Thymus (tissue), 11 donors: Measurements from ENCODE around the gene MEF2B. TPM values are rescaled to one million over a fixed set of nuclear protein-coding genes. Genes with fewer than 3 reads are reported as not detected.
"Not testable (repeated sequence)": the region's sequence is repeated elsewhere in the genome, so short reads cannot be mapped to it uniquely, and the experiment has no call there.

Source experiments
- DNase-seq, 9 donors: peaks; one replicate each; pipeline ENCODE4 v3.0.0-alpha.2; 2013; ENCODE audit warnings: low spot score in 9 of 9, low read depth in 6 of 9, missing footprints in 1 of 9
- H3K27ac ChIP-seq, 2 donors: one replicate each; pipeline ENCODE4 v1.5.1; 2013; ENCODE audit warnings: control low read depth in 1 of 2, low read depth in 1 of 2, low read length in 1 of 2, mild to moderate bottlenecking in 1 of 2, moderate library complexity in 1 of 2
- H3K27me3 ChIP-seq, 2 donors: one replicate each; pipeline ENCODE4 v1.5.1; 2013; ENCODE audit warnings: low read length in 1 of 2; ENCODE audit not compliant: control insufficient read depth in 2 of 2, insufficient read depth in 1 of 2
- H3K36me3 ChIP-seq, 2 donors: one replicate each; pipeline ENCODE4 v1.5.1; 2013; ENCODE audit warnings: low read length in 1 of 2, mild to moderate bottlenecking in 1 of 2, moderate library complexity in 1 of 2; ENCODE audit not compliant: control insufficient read depth in 2 of 2, insufficient read depth in 2 of 2
- H3K4me1 ChIP-seq, 2 donors: one replicate each; pipeline ENCODE4 v1.5.1; 2013; ENCODE audit warnings: low read length in 2 of 2; ENCODE audit not compliant: control insufficient read depth in 2 of 2, insufficient read depth in 2 of 2
- H3K4me3 ChIP-seq, 2 donors: one replicate each; pipeline ENCODE4 v1.5.1; 2013; ENCODE audit warnings: low read length in 2 of 2, control low read depth in 1 of 2, mild to moderate bottlenecking in 1 of 2
- H3K9me3 ChIP-seq, 2 donors: one replicate each; pipeline ENCODE4 v1.5.1; 2013; ENCODE audit warnings: low read length in 1 of 2, mild to moderate bottlenecking in 1 of 2; ENCODE audit not compliant: control insufficient read depth in 2 of 2, insufficient read depth in 1 of 2
- WGBS: extraction: QIAGEN DNeasy Blood & Tissue Kit; methylation state at CpG from one replicate; pipeline ENCODE4 v1.1.7; 2013; 5-methylcytosine and 5-hydroxymethylcytosine counted together
- polyA plus RNA-seq: library from polyadenylated mRNA; stranded (reverse); fragments of 200-250 nt; gene quantifications from one replicate; pipeline ENCODE4 v1.2.3, GENCODE V29; 2013
- total RNA-seq: library from RNA; stranded (reverse); fragments of 120-200 nt; gene quantifications from one replicate; pipeline ENCODE4 v1.2.4, GENCODE V29; 2013
- donor health status: healthy.

The MEF2B gene
- total and polyA plus RNA-seq, 2 donors, result 0.42 to 2.1 TPM

DNA sequence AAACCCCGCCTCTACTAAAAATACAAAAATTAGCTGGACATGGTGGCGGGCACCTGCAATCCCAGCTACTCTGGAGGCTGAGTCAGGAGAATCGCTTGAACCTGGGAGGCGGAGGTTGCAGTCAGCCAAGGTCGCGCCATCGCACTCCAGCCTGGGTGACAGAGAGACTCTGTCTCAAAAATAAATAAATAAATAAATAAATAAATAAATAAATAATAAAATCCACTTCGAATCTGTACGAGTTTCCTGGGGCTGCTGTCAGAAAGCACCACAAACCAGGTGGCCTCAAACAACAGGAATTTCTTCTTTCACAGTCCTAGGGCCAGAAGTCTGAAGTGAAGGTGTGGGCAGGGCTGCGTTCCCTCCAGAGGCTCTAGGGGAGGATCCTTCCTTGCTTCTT, 67.5 kb downstream of the MEF2B start:
- not testable (repeated sequence) for H3K27ac ChIP-seq, H3K27me3 ChIP-seq, H3K4me1 ChIP-seq, H3K4me3 ChIP-seq, H3K9me3 ChIP-seq, DNase-seq
- WGBS, result 98% methylated on average over 10 of the region's 10 CpGs
- H3K36me3 ChIP-seq, result peaks cover 7 to 34% of the 10 kb centered on the region in 2 donors

DNA sequence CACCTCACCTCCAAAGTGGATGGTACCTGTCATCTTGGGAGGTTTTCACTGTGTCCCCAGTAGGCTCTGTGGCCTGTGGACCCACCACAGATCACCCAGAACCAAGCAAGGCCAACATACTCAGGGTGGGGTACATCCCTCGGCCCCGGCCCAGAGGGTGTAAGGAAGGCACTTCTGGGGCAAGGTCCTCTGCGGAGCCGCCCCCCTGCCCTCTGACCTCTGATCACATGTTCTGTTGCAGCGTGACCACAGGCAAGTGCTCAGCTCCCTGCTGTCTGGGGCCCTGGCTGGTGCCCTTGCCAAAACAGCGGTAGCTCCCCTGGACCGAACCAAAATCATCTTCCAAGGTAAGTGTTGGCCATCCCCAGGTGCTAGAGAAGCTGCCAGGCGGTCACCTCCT, 68.5 kb downstream of the MEF2B start:
- peaks cover 13 to 41% of the 10 kb centered on the region in 2 donors for H3K36me3 ChIP-seq
- DNase-seq, result no peak
- 98% methylated on average over 8 of the region's 8 CpGs for WGBS

DNA sequence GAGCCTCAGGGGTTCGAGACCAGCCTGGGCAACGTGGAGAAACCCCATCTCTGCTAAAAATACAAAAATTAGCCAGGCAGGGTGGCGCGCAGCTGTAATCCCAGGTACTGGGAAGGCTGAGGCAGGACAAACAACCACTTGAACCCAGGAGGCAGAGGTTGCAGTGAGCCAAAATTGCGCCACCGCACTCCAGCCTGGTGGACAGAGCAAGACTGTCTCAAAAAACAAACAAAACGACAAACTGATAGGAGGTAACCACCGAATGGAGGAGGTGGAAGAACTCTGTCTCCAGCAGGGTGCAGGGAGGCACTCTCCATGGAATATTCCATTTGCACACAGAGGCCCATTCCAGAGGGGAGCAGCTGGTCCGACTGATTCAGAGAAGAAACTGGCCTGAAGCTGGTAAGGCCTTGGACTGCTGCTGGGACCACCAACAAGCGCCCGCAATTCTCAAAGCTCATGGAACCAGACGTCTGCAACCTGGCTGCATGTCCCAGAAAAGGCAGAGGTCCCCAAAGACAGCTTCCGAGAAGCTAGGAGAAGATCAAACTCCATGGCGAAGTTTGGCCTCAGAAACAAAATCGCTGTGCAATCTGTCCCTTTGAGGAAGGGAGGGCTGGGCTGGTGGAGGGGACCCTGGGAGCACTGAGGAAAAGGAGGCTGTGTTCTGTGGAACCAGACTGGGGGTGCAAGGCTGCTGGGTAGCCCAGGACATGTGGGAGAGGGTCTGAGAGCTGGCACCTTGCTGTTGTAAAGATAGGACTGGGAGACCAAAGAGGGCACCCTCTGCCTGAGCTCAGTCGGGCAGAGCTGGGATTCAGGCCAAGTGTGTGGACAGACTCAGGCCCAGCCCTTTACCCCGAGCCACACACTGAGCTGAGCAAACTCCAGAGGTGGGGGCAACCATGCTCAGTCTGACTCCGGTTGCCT, 71.1 kb downstream of the MEF2B start:
- Histone ChIP-seq H3K27me3 (no peaks in the 10 kb centered on the region), H3K9me3 (no peaks in the 10 kb centered on the region), H3K27ac (no peak overlapping the region), H3K36me3 (peaks cover 13 to 41% of the 10 kb centered on the region in 2 donors), H3K4me1 (no peaks in the 10 kb centered on the region), H3K4me3 (no peak overlapping the region)
- WGBS, result 97% methylated on average over 18 of the region's 18 CpGs
- no peak for DNase-seq

More for the DNA sequence above, 68.5 kb downstream of the MEF2B start:
- Histone ChIP-seq H3K4me3 (no peak overlapping the region), H3K27ac (no peak overlapping the region), H3K9me3 (no peaks in the 10 kb centered on the region), H3K4me1 (peaks cover 0 to 7% of the 10 kb centered on the region in 2 donors), H3K27me3 (no peaks in the 10 kb centered on the region)

DNA sequence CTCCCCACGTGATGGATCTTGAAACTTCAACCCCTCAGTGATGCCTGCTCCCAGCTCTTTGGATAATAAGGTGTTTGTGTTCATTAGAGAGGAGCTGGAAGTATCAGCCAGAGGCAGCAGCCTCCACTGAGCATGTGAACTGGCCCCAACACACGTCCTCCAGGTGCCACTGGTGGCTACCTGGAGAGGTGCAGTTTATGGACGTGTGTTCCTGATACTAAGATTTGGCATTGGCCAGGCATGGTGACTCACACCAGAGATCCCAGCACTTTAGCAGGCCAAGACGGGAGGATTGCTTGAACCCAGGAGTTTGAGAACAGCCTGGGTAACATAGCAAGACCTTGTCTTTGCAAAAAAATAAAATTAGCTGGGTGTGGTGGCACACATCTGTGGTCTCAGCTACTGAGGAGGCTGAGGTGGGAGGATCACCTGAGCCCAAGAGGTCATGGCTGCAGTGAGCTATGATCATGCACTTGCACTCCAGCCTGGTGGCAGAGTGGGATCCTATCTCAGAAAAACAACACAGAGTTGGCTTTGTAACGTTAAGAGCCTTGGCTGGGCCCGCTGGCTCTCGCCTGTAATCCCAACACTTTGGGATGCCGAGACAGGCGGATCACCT, 71.9 kb downstream of the MEF2B start:
- Histone ChIP-seq H3K4me1 (no peaks in the 10 kb centered on the region), H3K9me3 (no peaks in the 10 kb centered on the region), H3K36me3 (peaks cover 13 to 41% of the 10 kb centered on the region in 2 donors), H3K27ac (no peak overlapping the region), H3K4me3 (no peak overlapping the region), H3K27me3 (no peaks in the 10 kb centered on the region)
- WGBS, result 98% methylated on average over 9 of the region's 9 CpGs
- no peak for DNase-seq

DNA sequence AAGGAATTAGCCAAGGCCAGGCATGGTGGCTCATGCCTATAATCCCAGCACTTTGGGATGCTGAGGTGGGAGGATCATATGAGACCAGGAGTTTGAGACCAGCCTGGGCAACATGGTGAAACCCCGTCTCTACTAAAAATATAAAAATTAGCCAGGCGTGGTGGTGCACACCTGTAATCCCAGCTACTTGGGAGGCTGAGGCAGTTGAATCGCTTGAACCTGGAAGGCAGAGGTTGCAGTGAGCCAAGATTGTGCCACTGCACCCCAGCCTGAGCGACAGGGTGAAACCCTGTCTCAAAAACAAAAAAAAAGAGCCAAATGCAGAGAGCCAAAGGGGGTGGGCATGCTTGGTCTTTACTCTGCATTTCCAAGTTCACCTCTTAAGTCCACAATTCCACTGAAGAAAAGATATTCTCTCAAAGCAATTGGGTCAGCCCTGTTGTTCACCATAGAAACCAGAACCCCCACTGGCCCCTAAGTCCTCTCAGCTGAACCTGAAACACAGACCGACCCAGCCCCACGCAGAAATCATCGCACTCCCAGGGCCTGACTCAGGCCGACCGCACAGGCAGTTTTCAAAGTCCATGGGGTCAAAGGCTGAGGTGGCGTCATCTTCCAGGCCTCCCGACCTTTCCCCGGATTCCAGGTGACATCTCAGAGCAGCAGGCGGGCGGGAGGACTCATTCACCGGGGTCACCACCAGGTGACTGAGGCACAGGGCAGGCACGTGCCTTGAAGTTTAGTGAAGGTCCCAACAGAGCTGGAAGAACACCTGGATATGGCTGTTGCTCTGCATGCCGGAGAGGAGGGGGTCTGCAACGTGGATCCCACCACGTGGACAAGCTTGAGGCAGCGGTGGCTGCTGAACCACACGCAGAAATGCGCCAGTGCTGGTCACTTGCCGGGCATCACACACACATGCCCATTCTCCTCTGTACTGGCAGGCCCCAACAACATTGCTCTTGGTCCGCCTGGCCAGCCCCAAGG, 73.1 kb downstream of the MEF2B start:
- Histone ChIP-seq H3K4me1 (no peaks in the 10 kb centered on the region), H3K9me3 (no peaks in the 10 kb centered on the region), H3K27me3 (no peaks in the 10 kb centered on the region), H3K4me3 (no peak overlapping the region), H3K27ac (no peak overlapping the region), H3K36me3 (peaks cover 13 to 46% of the 10 kb centered on the region in 2 donors)
- no peak for DNase-seq
- 97% methylated on average over 24 of the region's 24 CpGs for WGBS

DNA sequence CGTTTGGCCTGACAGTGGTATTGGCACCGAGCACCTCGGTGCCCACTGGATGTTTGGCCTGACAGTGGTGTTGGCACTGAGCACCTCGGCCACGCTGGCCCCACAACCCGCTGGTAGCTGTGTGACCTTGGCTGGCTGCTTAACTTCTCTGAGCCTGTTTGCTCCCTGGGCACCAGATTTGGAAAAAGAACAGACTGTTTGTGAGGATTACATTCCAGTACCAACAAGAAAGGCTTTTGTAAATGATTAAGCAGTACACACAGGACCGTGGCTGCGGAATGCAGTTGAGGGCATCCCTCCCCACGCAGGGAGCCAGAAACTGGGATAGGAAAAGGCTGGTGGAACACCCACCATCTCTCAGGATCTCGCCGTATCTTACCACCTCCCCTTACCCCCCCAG, 74.4 kb downstream of the MEF2B start:
- H3K36me3 ChIP-seq, result peaks cover 13 to 36% of the 10 kb centered on the region in 2 donors

More for the DNA sequence above, 74.4 kb downstream of the MEF2B start:
- DNase-seq, result no peak
- H3K9me3 ChIP-seq, result no peaks in the 10 kb centered on the region
- H3K4me3 ChIP-seq, result no peak overlapping the region
- H3K4me1 ChIP-seq, result no peaks in the 10 kb centered on the region
- H3K27ac ChIP-seq, result no peak overlapping the region
- 89% methylated on average over 11 of the region's 11 CpGs for WGBS
- H3K27me3 ChIP-seq, result no peaks in the 10 kb centered on the region

Other genes with a start within 250 kb of the MEF2B start
- 10.1 TPM for gene HOMER3, start 229.0 kb downstream of the MEF2B start, total RNA-seq
- 34.0 TPM for gene HOMER3, start 229.0 kb downstream of the MEF2B start, polyA plus RNA-seq
- gene SUGP2, start 136.7 kb downstream of the MEF2B start, total RNA-seq, result 45.3 TPM
- gene SUGP2, start 136.7 kb downstream of the MEF2B start, polyA plus RNA-seq, result 129 TPM
- gene ARMC6, start 136.7 kb downstream of the MEF2B start, total RNA-seq, result 36.6 TPM
- 32.6 TPM for gene ARMC6, start 136.7 kb downstream of the MEF2B start, polyA plus RNA-seq
- 5.8 TPM for gene SLC25A42, start 106.3 kb downstream of the MEF2B start, total RNA-seq
- 10.9 TPM for gene SLC25A42, start 106.3 kb downstream of the MEF2B start, polyA plus RNA-seq
- 13.6 TPM for gene TMEM161A, start 31.8 kb downstream of the MEF2B start, total RNA-seq
- gene TMEM161A, start 31.8 kb downstream of the MEF2B start, polyA plus RNA-seq, result 33.0 TPM
- gene BORCS8, start 21.9 kb upstream of the MEF2B start, total RNA-seq, result 12.5 TPM
- 23.8 TPM for gene BORCS8, start 21.9 kb upstream of the MEF2B start, polyA plus RNA-seq
- gene RFXANK, start 22.0 kb upstream of the MEF2B start, total RNA-seq, result 144 TPM
- gene RFXANK, start 22.0 kb upstream of the MEF2B start, polyA plus RNA-seq, result 136 TPM
- gene NR2C2AP, start 33.2 kb upstream of the MEF2B start, total RNA-seq, result 17.7 TPM
- gene NR2C2AP, start 33.2 kb upstream of the MEF2B start, polyA plus RNA-seq, result 20.1 TPM
- gene NCAN, start 41.7 kb upstream of the MEF2B start, total RNA-seq, result 0.14 TPM
- gene NCAN, start 41.7 kb upstream of the MEF2B start, polyA plus RNA-seq, result 0.27 TPM
- gene TM6SF2, start 103.0 kb upstream of the MEF2B start, total RNA-seq, result 0.09 TPM
- gene TM6SF2, start 103.0 kb upstream of the MEF2B start, polyA plus RNA-seq, result 0.07 TPM
- gene SUGP1, start 150.2 kb upstream of the MEF2B start, total RNA-seq, result 31.8 TPM
- gene SUGP1, start 150.2 kb upstream of the MEF2B start, polyA plus RNA-seq, result 62.7 TPM
- gene MAU2, start 150.6 kb upstream of the MEF2B start, total RNA-seq, result 16.9 TPM
- gene MAU2, start 150.6 kb upstream of the MEF2B start, polyA plus RNA-seq, result 29.8 TPM
- 24.9 TPM for gene GATAD2A, start 235.4 kb upstream of the MEF2B start, total RNA-seq
- gene GATAD2A, start 235.4 kb upstream of the MEF2B start, polyA plus RNA-seq, result 20.9 TPM